OCI-LY3 (cell line): Measurements from ENCODE around the gene PODXL.

Experiments
- CTCF ChIP-seq: fragments of 200-600, 300-600 bp; sonication (generic); IDR thresholded peaks from 2 replicates; pipeline ENCODE4 v1.5.1; 2014; ENCODE audit warnings: antibody characterized with exemption, low read length, low read depth
- EZH2phosphoT487 ChIP-seq: fragments of 200-600 bp; shearing (Covaris generic); IDR thresholded peaks from 2 replicates; pipeline ENCODE4 v1.6.1; 2018; ENCODE audit warnings: antibody characterized with exemption, mixed run types, low read depth

GRCh38 chr7:131538813-131539179 is 17.6 kb downstream of the PODXL start:
- no peak for TF ChIP-seq CTCF
- TF ChIP-seq EZH2phosphoT487, result no peak
